ENCODE measurements around the gene GZMB. TPM values are rescaled to one million over a fixed set of nuclear protein-coding genes. Genes with fewer than 3 reads are reported as not detected.
"Not testable (repeated sequence)": the region's sequence is repeated elsewhere in the genome, so short reads cannot be mapped to it uniquely, and the experiment has no call there.

Gene GZMB
- 0.30 TPM for total RNA-seq

GRCh38 chr14:24634158-24634557 is at the start of gene GZMB:
Gene GZMB (minus strand): TSS chr14:24634190. CDS start chr14:24634160, 30 bp downstream.
- no peak for DNase-seq

- no peak for DNase-seq
Observed at GRCh38 chr14:24681056-24681455, 47.1 kb upstream of the GZMB start.

- DNase-seq = no peak
Observed at GRCh38 chr14:24680516-24680915, 46.5 kb upstream of the GZMB start.

- no peak for DNase-seq
Observed at GRCh38 chr14:24679248-24679961, 45.4 kb upstream of the GZMB start.

GRCh38 chr14:24678801-24679247 is 44.8 kb upstream of the GZMB start:
- DNase-seq = peak; percentile 61

- no peak for DNase-seq
Observed at GRCh38 chr14:24677956-24678355, 44.0 kb upstream of the GZMB start.

GRCh38 chr14:24674204-24674970 is 40.4 kb upstream of the GZMB start:
- no peak for DNase-seq

- no peak for DNase-seq
Observed at GRCh38 chr14:24673534-24674203, 39.7 kb upstream of the GZMB start.

GRCh38 chr14:24673059-24673458 is 39.1 kb upstream of the GZMB start:
- no peak for DNase-seq

- DNase-seq = no peak
Observed at GRCh38 chr14:24670594-24670993, 36.6 kb upstream of the GZMB start.

- no peak for DNase-seq
Observed at GRCh38 chr14:24669651-24670050, 35.7 kb upstream of the GZMB start.

GRCh38 chr14:24665440-24665991 is 31.5 kb upstream of the GZMB start:
- DNase-seq = no peak

- DNase-seq = no peak
Observed at GRCh38 chr14:24664366-24664765, 30.4 kb upstream of the GZMB start.

- peak; percentile 1 for DNase-seq
Observed at GRCh38 chr14:24662753-24663152, 28.8 kb upstream of the GZMB start.

GRCh38 chr14:24659916-24660570 is 26.1 kb upstream of the GZMB start:
- no peak for DNase-seq

GRCh38 chr14:24648361-24648760 is 14.4 kb upstream of the GZMB start:
- DNase-seq = not testable (repeated sequence)

GRCh38 chr14:24639905-24640304 is 5.9 kb upstream of the GZMB start:
- no peak for DNase-seq

- no peak for DNase-seq
Observed at GRCh38 chr14:24639270-24639669, 5.3 kb upstream of the GZMB start.

GRCh38 chr14:24633353-24633752 is 637 bp downstream of the GZMB start:
- no peak for DNase-seq

- no peak for DNase-seq
Observed at GRCh38 chr14:24632761-24633160, 1.2 kb downstream of the GZMB start.

- no peak for DNase-seq
Observed at GRCh38 chr14:24632336-24632735, 1.7 kb downstream of the GZMB start.

- DNase-seq = no peak
Observed at GRCh38 chr14:24631749-24632335, 2.1 kb downstream of the GZMB start.
